AG09309 (cell line): ENCODE results near the gene DYNLT1.
A peak's percentile ranks its signal among the peaks of the same experiment; 100 is the strongest.

Experiments
- DNase-seq: peaks from one replicate; pipeline ENCODE4 v3.0.0-alpha.2; 2010; ENCODE audit warnings: low read depth
- H3K4me3 ChIP-seq: 2 replicates; pipeline ENCODE4 v1.5.1; 2011; ENCODE audit warnings: mild to moderate bottlenecking, low read depth, low read length, moderate library complexity; ENCODE audit not compliant: control insufficient read depth
- TF ChIP-seq, protein P1 (sequence below): IDR thresholded peaks from 2 replicates; pipeline ENCODE4 v1.5.1; 2011; ENCODE audit warnings: mild to moderate bottlenecking, low read depth, low read length, inconsistent platforms; ENCODE audit not compliant: insufficient read depth, control insufficient read depth; ENCODE audit errors: missing control alignments

The DYNLT1 gene

DNA sequence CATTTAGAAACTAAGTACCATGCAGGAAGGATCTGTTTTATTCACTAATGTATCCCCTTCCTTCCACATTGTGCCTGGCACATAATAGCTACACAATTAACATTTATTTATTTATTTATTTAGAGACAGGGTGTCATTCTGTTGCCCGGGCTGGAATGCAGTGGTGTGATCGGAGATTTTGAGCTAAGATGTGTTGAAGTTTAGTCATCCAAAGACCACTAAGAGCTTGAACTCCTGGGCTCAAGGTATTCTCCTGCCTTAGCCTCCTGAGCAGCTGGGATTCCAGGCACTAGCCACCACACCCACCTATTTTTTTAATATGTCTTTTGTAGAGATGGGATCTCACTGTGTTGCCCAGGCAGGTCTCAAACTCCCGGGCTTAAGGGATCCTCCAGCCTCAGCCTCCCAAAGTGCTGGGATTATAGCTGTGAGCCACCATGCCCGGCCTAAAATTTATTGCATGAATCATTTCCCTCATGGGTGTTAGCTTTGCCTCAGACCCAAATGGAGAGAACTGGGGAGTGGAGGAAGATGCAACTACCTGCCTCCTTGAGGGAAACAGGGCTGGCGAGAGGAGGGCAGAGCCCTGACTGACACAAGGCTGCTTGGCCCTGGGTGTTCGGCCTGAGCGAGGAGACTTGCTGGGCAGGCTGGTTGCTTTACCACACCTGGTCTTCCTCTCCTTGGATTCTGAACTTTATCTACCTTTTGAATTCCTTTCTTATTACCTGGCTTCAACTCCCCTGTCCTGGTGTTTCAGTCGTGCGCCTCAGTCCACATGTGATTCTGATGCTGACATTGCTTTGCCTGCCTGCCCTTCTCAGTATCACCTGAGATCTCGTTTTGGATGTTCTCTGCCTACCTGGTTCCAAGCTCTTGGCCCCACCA lies 1.7 kb upstream of the DYNLT1 start:
- H3K4me3 ChIP-seq: no peak overlapping the region
- TF ChIP-seq, protein P1, sequence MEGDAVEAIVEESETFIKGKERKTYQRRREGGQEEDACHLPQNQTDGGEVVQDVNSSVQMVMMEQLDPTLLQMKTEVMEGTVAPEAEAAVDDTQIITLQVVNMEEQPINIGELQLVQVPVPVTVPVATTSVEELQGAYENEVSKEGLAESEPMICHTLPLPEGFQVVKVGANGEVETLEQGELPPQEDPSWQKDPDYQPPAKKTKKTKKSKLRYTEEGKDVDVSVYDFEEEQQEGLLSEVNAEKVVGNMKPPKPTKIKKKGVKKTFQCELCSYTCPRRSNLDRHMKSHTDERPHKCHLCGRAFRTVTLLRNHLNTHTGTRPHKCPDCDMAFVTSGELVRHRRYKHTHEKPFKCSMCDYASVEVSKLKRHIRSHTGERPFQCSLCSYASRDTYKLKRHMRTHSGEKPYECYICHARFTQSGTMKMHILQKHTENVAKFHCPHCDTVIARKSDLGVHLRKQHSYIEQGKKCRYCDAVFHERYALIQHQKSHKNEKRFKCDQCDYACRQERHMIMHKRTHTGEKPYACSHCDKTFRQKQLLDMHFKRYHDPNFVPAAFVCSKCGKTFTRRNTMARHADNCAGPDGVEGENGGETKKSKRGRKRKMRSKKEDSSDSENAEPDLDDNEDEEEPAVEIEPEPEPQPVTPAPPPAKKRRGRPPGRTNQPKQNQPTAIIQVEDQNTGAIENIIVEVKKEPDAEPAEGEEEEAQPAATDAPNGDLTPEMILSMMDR: no peak
- DNase-seq: no peak

DNA sequence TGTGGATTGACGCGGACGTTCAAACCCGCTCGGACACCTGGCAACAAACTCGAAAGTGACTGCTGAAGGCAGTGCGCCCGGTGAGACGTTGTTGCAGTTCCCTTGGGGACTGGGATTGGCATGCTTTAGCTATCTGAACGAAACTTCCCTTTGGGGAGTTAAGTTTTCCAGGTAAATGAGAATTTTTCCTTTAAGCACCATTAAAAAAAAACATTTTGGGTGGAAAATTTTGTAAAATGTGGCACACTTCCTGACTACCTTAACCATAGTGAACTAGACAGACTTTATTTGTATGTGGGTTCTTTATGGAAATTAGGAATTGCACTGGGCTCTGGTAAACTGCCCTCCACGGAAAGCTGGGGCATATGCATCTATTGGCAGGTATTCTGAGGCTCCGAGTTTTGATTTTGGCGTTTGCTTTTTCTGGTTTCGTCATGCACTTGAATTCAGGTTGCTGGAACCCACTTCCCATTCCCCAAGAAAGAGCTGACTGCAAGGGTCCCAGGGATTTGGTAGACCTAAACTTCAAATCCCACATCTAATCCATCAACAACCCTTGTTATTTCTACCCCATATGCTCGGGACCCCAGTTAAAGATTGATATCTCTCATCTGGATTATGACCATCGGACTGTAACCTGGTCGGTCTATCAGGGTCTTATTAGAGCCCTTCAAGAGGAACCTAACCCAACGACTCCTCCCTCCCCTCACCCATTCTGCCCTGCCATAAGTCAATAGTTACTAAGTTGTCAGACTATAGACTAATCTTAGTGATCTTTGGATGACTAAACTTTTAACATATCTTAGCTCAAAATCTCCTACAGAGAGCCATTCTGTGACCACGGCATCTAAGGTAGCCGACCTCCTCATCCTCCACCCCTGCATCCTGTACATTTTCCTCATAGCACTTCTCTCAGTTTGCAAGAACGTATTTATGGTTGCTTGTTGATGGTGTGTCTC lies 800 bp upstream of the DYNLT1 start:
- DNase-seq: no peak
- peak overlapping the region; percentile 53 for H3K4me3 ChIP-seq
- TF ChIP-seq, protein P1: no peak

DNA sequence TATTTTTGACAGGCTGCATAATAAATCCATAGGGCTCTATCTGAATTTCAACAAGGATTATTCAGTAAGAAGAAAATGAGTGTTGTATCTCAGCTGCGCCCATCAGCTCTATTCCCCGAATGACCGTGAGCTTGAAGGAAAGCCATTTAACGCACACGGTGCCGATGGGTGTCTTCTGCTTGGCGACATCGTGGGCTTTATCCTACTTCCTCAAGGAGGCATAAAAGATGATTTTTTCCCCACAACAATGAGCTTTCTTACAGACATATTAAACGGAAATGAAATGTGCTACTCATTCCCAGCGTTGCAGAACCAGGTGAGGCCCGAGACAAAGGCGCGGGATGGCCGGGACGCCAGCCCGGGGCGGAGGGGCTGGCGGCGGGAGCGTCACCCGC lies 710 bp downstream of the DYNLT1 start:
- no peak for DNase-seq
- peak overlapping the region; percentile 53 for H3K4me3 ChIP-seq
- TF ChIP-seq, protein P1: no peak

DNA sequence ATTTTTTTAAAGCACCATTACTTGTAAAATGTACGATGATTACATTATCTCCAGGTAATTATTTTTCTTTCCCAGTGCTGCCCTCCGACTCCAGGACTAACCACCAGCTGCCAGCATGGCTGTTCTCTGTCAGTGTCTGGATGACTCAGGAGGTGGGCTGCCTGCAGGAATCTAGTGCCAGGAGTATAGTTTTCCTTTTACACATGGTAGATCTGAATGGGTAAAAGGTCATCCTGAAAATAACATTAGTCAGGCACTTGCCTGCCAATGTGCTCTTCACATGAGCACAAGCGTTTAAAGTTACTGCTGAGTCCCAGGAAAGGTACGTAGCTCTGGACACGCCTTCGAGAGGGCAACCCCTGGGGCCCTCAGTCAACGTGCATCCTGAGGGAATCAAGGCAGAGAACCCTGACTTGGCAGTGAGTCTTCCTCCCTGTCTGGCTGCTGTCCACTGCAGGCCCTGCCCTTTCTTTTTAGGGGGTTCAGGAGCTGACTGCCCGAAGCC lies 2.4 kb downstream of the DYNLT1 start:
- TF ChIP-seq, protein P1: no peak
- no peak overlapping the region for H3K4me3 ChIP-seq
- no peak for DNase-seq

DNA sequence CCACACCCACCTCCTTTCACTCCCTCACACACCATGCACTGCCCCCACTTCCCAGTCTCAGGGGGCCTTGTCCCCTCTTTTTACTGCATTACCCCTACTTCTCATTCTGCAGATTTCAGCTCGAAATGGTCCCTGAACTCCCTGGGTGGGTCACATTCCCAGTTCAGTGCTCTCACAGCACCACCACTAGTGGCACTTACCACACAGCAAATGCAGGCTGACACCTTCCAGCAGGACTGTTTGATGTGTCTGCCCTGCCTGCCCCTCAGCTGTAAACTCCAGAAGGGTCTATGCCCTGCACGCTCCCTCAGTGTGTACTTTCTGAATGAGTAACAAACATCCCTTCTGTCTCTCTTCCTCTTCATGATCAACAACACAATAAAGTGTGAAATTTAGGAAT lies 4.0 kb downstream of the DYNLT1 start:
- no peak for DNase-seq
- TF ChIP-seq, protein P1: no peak

DNA sequence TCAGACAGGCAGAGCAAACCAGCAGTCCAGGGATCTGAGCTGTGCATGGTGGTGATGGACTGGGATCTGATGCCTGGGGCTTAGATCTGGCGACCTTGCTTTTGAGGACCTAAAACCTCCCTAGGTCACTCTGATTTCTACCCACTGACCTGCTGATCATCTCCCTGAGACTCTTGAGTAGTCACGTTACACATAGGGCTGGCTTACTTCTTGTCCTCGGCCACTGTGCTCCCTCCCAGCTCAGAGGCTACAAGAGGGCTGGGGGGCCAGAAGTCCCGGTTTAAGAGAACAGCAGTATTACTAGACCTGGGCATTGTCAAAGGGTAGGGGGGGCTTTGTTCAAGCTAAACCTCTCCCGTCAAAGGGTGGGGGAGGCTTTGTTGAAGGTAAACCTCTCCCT lies 5.5 kb downstream of the DYNLT1 start:
- TF ChIP-seq, protein P1: no peak
- no peak overlapping the region for H3K4me3 ChIP-seq
- no peak for DNase-seq

More for the DNA sequence above, 4.0 kb downstream of the DYNLT1 start:
- H3K4me3 ChIP-seq: no peak overlapping the region
